ENCODE results near the gene OR5AN1. TPM values are rescaled to one million over a fixed set of nuclear protein-coding genes. Genes with fewer than 3 reads are reported as not detected.
"Not testable (repeated sequence)": the region's sequence is repeated elsewhere in the genome, so short reads cannot be mapped to it uniquely, and the experiment has no call there.

Gene OR5AN1
- total RNA-seq (not detected), polyA plus RNA-seq (ENCODE audit: insufficient read depth, low read depth, low replicate concordance) (not detected)
- long read RNA-seq, donor 1, result 0 reads
- long read RNA-seq, donor 2, result 0 reads
- long read RNA-seq, donor 3, result 0 reads
- long read RNA-seq, donor 4, result 0 reads
- long read RNA-seq, donor 5, result 0 reads
- long read RNA-seq, donor 6, result 0 reads
- long read RNA-seq, donor 7, result 0 reads
- long read RNA-seq, donor 8, result 0 reads
- long read RNA-seq, donor 9, result 0 reads
- long read RNA-seq, donor 10, result 0 reads

DNA sequence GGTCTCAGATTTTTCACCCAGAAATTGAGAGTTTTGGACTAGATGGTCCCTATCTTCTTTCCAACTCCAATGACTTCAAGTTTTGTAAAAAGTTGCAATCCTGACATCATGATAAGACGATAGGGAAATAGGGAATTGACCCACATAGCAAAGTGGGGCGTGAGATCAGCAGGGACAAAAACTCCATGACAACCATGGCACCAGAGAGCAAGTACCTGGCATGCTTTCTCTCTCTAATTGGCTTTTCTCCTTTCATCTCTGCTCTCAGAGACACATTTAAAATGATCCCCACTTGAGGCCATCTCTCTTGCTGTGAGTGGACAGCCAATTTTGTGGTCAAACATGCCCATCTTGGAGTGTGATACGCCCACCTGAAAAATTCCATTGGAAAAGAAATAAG, at the start of gene OR5AN1:
TSS of gene OR5AN1 (plus strand) at position 301 of the 400 bp plus-strand sequence. CDS start 5,564 bp downstream, outside the sequence.
- Histone ChIP-seq H3K9ac (ENCODE audit: low read length in 3 of 3) (no peak within 1 kb of the TSS), H3K4me1 (ENCODE audit: control insufficient read depth in 2 of 3, insufficient read depth in 2 of 3, low read depth in 1 of 3, low read length in 3 of 3) (no peaks in the 10 kb centered on the region), H3K27me3 (ENCODE audit: control insufficient read depth, insufficient read depth, low read length) (no peaks in the 10 kb centered on the region), H3K36me3 (ENCODE audit: control insufficient read depth in 2 of 3, insufficient read depth in 3 of 3, low read length in 3 of 3) (no peaks in the 10 kb centered on the region), H3K4me3 (ENCODE audit: low read length in 3 of 3) (no peak within 1 kb of the TSS), H3K9me3 (ENCODE audit: control insufficient read depth in 2 of 3, insufficient read depth in 1 of 3, low read length in 3 of 3) (no peaks in the 10 kb centered on the region), H3K27ac (ENCODE audit: low read depth in 2 of 2, low read length in 2 of 2) (no peak within 1 kb of the TSS)
- FAIRE-seq (no peak), DNase-seq (no peak)
- intact Hi-C loops (cut with DNase I), result no loop called here
- TF ChIP-seq CTCF (IDR thresholded peaks at IDR 0.05; ENCODE audit: borderline replicate concordance, extremely low read depth, insufficient read depth), result no peak

DNA sequence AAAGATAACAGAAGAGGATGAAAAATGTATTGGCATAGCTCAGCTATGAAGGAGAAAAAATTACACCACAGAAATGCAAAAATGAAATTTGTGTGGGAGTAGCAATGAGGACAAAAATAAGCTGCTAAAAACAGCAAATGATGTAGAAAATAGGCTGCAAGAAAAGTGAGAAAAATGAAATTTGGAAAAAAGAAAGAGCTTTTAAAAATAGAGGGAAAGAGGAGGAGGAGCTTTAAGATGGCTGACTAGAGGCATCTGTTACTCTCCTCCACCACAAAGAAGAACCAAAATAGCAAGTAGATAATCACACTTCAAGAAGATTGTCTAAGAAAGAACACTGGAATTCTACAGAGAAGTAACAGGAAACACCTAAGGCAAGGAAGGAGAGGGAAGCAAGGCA, 23.7 kb upstream of the OR5AN1 start:
- Histone ChIP-seq H3K27me3 (ENCODE audit: control insufficient read depth, insufficient read depth, low read length) (no peaks in the 10 kb centered on the region), H3K27ac (ENCODE audit: low read depth in 2 of 2, low read length in 2 of 2) (no peak overlapping the region), H3K4me3 (ENCODE audit: low read length in 3 of 3) (no peak overlapping the region), H3K36me3 (ENCODE audit: control insufficient read depth in 2 of 3, insufficient read depth in 3 of 3, low read length in 3 of 3) (no peaks in the 10 kb centered on the region), H3K9me3 (ENCODE audit: control insufficient read depth in 2 of 3, insufficient read depth in 1 of 3, low read length in 3 of 3) (peaks cover 0 to 5% (median 0%) of the 10 kb centered on the region in 3 donors), H3K9ac (ENCODE audit: low read length in 3 of 3) (no peak overlapping the region), H3K4me1 (ENCODE audit: control insufficient read depth in 2 of 3, insufficient read depth in 2 of 3, low read depth in 1 of 3, low read length in 3 of 3) (no peaks in the 10 kb centered on the region)
- no peak for TF ChIP-seq CTCF (IDR thresholded peaks at IDR 0.05; ENCODE audit: borderline replicate concordance, extremely low read depth, insufficient read depth)
- no peak for DNase-seq
- intact Hi-C loops (cut with DNase I), result no loop called here
- FAIRE-seq, result no peak

GRCh38 chr11:59336176-59336575, 22.5 kb upstream of the OR5AN1 start:
- H3K36me3 ChIP-seq (ENCODE audit: control insufficient read depth in 2 of 3, insufficient read depth in 3 of 3, low read length in 3 of 3), result no peaks in the 10 kb centered on the region
- no peak overlapping the region for H3K9ac ChIP-seq (ENCODE audit: low read length in 3 of 3)
- DNase-seq (no peak), FAIRE-seq (no peak)
- H3K27me3 ChIP-seq (ENCODE audit: control insufficient read depth, insufficient read depth, low read length), result no peaks in the 10 kb centered on the region
- H3K27ac ChIP-seq (ENCODE audit: low read depth in 2 of 2, low read length in 2 of 2), result no peak overlapping the region
- H3K4me3 ChIP-seq (ENCODE audit: low read length in 3 of 3), result no peak overlapping the region
- H3K9me3 ChIP-seq (ENCODE audit: control insufficient read depth in 2 of 3, insufficient read depth in 1 of 3, low read length in 3 of 3), result peaks cover 0 to 6% (median 0%) of the 10 kb centered on the region in 3 donors
- intact Hi-C loops (cut with DNase I), result no loop called here
- H3K4me1 ChIP-seq (ENCODE audit: control insufficient read depth in 2 of 3, insufficient read depth in 2 of 3, low read depth in 1 of 3, low read length in 3 of 3), result no peaks in the 10 kb centered on the region
- TF ChIP-seq CTCF (IDR thresholded peaks at IDR 0.05; ENCODE audit: borderline replicate concordance, extremely low read depth, insufficient read depth), result no peak

DNA sequence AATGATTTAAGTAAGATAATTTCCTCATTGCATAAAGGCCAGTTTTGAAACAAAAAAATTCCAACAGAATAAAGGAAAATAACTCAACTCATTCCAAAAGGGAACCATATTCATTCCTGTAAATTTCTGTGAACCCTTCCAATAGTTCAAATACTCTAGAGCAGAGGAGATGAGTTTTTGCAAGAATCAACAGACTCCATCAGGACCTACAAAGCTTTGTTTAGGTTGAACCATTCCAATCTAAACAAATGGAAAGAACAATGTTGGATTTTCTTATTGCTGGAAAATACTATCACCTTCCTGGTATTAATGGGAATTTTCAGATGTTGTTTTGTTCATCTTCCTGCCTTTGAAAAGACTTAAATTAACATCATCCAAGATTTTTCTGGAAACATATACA, 21.8 kb upstream of the OR5AN1 start:
- FAIRE-seq (no peak), DNase-seq (no peak)
- Histone ChIP-seq H3K27ac (ENCODE audit: low read depth in 2 of 2, low read length in 2 of 2) (no peak overlapping the region), H3K4me1 (ENCODE audit: control insufficient read depth in 2 of 3, insufficient read depth in 2 of 3, low read depth in 1 of 3, low read length in 3 of 3) (no peaks in the 10 kb centered on the region), H3K9ac (ENCODE audit: low read length in 3 of 3) (no peak overlapping the region), H3K9me3 (ENCODE audit: control insufficient read depth in 2 of 3, insufficient read depth in 1 of 3, low read length in 3 of 3) (peaks cover 0 to 6% (median 0%) of the 10 kb centered on the region in 3 donors), H3K27me3 (ENCODE audit: control insufficient read depth, insufficient read depth, low read length) (no peaks in the 10 kb centered on the region), H3K4me3 (ENCODE audit: low read length in 3 of 3) (no peak overlapping the region), H3K36me3 (ENCODE audit: control insufficient read depth in 2 of 3, insufficient read depth in 3 of 3, low read length in 3 of 3) (no peaks in the 10 kb centered on the region)
- no peak for TF ChIP-seq CTCF (IDR thresholded peaks at IDR 0.05; ENCODE audit: borderline replicate concordance, extremely low read depth, insufficient read depth)
- intact Hi-C loops (cut with DNase I), result no loop called here

DNA sequence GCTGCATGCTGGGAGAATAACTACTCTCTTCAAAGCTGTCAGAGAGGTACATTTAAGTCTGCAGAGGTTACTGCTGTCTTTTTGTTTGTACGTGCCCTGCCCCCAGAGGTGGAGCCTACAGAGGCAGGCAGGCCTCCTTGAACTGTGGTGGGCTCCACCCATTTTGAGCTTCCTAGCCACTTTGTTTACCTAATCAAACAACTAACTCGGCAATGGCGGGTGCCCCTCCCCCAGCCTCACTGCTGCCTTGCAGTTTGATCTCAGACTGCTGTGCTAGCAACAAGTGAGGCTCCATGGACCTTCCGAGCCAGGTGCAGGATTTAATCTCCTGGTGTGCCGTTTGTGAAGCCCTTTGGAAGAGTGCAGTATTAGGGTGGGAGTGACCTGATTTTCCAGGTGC, 9.0 kb upstream of the OR5AN1 start:
- H3K4me1 ChIP-seq (ENCODE audit: control insufficient read depth in 2 of 3, insufficient read depth in 2 of 3, low read depth in 1 of 3, low read length in 3 of 3); H3K36me3 ChIP-seq (ENCODE audit: control insufficient read depth in 2 of 3, insufficient read depth in 3 of 3, low read length in 3 of 3); DNase-seq; intact Hi-C loops (cut with DNase I); FAIRE-seq; H3K27me3 ChIP-seq (ENCODE audit: control insufficient read depth, insufficient read depth, low read length); H3K4me3 ChIP-seq (ENCODE audit: low read length in 3 of 3); H3K9me3 ChIP-seq (ENCODE audit: control insufficient read depth in 2 of 3, insufficient read depth in 1 of 3, low read length in 3 of 3); H3K9ac ChIP-seq (ENCODE audit: low read length in 3 of 3); H3K27ac ChIP-seq (ENCODE audit: low read depth in 2 of 2, low read length in 2 of 2): not testable (repeated sequence)

Data from kidney (tissue), 22 donors.